HG03442 (cell line): ENCODE results near the gene BACH2.
A peak's percentile ranks its signal among the peaks of the same experiment; 100 is the strongest.
"Not testable (repeated sequence)": the region's sequence is repeated elsewhere in the genome, so short reads cannot be mapped to it uniquely, and the experiment has no call there.

Source experiments
- ATAC-seq: cut with Tn5 transposase; IDR thresholded peaks from one replicate; pipeline ENCODE4 v1.9.1; 2021; ENCODE audit warnings: mild to moderate bottlenecking, moderate library complexity; ENCODE audit not compliant: unreplicated experiment

Gene BACH2

DNA sequence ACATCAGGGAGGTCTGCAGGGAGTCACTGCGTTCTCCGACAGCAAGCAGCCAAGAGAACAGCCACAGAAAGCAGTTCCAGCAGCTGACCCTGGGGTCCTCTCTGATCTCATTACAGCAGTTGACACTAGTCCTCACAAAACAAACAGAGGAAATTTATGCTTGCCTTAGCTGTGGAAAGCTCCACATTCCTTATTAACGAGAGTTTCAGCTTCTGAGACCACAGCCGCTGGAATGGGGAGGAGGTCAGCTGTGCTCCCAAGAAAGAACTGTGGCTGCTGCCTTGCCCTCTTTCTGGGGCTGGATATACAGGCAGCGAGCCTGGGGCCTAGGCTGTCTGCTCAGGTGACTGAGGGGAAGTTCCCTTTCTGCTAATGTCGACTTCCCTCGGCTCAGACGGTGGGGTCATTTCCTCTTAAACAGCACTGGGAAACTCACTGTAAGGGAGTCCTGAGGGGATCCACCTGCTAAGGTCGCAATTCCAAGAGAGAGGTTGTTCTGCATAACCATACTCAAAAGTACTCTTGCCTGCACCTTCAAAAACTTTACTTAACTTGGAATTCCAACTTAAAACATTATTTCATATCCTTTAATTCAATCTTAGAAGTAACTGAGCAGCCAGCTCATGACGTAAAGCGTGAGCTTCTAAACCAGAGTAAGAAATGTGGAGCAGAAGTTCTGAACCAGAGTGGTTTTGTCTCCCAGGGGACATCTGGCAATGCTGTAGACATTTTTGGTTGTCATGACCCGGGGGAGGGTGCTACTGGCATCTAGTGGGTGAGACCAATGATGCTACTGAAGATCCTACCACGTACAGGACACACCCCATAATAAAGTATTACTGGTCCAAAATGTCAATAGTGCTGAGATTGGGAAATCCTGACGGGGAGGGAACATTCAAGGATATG is 80.3 kb downstream of the BACH2 start:
- ATAC-seq = peak; percentile 70

DNA sequence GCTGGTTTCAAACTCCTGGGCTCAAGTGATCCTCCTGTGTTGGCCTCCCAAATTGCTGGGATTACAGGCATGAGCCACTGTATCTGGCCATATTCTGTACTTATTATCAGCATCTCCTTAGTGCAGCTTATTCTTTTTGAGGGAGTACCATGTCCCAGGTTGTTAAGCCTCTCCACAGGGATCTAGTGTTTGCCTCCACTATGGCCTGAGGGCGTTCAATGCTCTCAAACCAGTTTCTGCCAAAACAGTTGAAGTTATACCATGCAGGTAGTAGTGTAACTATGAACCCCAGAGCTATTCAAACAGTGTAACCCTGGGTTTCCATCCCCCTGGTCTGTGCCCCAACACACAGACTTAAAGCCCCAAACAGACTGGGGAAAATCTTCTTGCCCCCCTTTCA is 81.7 kb downstream of the BACH2 start:
- no peak for ATAC-seq

DNA sequence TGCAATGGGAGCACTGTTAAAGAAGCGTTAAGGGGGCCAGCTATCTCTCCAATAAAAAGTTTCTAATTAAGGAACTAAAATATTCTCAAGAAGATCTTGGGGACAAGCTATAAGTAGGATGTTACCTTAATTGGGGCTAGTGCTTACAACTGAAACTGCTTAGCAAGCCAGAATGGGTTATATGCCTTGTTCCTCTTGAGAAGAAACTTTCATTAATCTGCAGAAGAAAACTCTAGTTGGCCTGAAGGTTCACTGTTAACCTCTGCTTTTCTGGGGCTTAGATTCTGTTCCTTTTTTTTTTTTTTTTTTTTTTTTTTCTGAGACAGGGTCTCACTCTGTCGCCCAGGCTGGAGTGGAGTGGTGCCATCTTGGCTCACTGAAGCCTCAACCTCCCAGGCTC is 82.2 kb downstream of the BACH2 start:
- no peak for ATAC-seq

DNA sequence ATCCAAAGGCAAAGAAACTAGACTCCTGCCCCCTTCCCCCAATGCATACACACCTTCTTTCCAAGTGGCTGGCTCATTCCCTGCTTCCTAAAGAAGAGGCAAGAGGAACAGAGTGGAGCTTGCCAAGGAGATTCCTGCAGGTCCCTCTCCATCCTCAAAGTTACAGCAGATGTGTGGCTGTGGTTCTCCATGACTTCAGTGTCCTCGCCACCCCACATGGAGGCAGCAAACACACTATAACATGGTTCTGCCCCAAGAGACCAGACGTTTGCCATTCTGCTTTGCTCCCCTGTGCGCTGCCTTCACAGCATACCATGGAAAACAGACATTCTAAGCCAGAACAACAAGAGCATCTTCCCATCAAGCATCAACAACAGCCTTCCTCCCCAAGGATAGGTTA is 84.4 kb downstream of the BACH2 start:
- ATAC-seq = no peak

DNA sequence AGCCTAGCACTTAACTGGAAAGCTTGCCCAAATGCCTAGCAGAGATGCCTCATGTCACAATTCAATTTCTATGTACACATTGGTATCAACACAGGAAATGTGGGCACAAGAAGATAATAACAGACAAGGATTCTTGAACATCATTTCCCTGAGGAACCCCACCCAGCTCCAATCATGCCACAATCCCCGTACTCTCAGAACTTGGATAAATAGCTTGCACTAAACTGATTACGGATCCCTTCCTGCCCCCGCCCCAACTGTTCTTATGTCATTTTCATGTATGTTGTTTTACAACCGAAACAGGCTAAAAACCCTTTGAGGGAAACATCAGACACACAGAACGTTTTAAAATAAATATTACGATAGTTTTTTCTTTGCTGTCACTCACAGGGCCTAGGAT is 87.1 kb downstream of the BACH2 start:
- ATAC-seq = no peak

DNA sequence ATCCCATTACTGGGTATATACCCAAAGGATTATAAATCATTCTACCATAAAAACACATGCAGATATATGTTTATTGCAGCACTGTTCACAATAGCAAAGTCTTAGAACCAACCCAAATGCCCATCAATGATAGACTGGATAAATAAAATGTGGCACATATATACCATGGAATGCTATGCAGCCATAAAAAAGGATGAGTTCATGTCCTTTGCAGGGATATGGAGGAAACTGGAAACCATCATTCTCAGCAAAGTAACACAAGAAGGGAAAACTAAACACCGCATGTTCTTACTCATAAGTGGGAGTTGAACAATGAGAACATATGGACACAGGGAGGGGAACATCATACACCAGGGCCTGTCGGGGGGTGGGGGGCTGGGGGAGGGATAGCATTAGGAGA is 88.0 kb downstream of the BACH2 start:
- ATAC-seq = not testable (repeated sequence)

DNA sequence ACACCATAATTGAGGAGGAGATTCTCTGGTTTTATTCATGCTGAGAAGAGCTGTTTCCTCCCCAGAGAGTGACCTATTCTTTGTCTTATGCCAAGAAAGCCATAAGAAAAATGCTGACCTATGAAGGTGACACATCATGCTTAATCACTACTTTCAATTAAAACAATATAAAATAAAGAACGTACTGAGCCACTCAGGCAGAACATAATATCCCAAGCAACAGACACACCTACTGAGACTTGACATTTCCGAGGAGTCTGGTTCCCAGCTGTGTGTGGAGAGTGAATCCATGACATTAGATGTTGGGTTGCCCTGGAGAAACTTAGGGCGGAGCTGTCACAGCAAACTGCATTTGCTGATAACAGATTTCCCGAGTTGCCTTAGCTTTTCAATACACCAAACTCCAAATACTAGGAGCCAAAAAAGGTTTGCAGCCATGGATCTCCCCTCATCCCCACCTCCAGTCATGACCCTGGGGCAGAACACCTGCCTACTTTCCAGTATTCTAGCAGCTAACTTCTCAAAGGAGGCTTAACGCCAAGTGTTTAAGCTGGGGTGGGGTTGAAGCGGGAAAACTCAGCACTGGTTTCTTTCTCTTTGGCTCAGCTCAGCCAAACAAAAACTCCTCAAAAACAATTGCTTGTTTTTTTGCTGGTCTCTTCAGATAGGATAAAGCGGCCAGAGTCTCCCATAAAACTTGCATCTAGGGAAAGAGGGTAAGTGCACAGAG is 92.2 kb downstream of the BACH2 start:
- ATAC-seq = no peak

DNA sequence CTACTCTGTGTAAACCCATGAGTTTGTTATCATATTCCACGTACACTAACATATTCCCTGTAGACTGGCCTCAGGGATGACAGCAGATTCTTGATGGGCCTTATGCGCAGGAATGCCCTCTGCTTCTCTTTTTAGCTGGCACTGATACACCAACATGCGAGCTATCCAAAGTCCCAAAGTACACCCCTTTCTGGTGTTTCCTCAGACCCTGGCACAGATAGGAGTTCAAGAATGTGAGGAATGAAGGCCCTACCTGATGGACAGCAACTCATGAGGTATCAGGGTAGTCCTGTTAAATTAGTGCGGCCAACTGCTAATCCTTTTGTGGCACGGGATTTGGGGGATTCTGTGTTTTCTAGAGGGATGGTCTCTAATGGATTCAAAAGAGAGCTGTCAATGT is 93.0 kb downstream of the BACH2 start:
- no peak for ATAC-seq

DNA sequence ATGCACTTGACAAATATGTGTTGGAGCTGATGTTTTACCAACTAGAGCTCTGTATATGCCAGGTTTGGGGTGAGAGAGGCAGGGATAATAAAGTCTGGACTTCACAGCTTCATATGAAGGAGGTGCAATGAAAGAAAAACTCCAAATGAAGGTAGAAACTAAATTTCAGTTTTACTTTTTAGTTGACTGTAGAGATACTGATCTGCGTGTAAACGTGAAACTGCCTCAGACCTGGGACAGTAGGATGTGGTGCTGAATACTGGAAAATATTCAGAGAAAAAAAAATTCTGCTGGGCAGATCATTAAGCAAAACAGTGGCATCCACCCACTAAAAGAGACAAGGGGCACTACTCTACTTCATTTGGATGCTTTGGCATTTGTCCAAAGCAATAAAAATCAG is 94.5 kb downstream of the BACH2 start:
- ATAC-seq = no peak

DNA sequence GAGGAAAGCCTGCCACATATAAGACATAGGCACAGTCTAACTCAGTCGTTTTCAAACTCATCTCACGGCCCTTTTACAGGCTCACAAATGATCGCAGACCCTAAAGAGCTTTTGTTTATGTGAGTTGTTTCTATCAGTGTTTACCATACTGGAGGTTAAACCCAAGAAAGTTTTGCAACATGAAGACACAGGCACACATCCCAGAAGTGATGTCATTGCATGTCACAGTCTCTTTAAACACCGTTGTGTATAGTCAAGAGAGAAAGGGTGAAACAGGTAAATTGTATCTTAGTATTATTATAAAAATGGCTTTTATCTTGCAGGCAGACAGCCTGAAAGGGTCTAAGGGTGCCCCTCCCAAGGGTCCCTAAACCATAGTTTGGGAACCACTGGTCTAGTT is 96.7 kb downstream of the BACH2 start:
- ATAC-seq = no peak

DNA sequence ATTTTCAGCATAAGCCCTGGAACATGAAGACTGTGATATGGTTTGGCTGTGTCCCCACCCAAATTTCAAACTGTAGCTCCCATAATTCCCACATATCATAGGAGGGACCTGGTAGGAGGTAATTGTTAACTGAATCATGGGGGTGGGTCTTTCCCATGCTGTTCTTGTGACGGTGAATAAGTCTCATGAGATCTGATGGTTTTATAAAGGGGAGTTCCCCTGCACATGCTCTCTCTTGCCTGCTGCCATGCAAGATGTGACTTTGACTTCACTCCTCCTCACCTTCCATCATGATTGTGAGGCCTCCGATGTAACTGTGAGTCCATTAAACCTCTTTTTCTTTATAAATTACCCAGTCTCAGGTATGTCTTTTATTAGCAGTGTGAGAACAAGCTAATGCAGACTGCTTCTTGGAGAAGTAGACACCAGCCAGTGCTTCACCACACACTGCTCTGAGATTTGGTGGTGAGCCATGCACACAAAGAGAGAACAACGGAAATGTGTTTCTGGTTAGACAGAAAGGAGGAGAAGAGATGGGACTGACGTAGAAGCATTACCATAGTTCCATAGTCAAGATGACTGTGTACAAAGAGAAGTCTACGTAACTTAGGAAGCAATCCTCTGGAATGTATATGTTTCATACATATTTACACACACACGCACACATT is 97.8 kb downstream of the BACH2 start:
- ATAC-seq = no peak

DNA sequence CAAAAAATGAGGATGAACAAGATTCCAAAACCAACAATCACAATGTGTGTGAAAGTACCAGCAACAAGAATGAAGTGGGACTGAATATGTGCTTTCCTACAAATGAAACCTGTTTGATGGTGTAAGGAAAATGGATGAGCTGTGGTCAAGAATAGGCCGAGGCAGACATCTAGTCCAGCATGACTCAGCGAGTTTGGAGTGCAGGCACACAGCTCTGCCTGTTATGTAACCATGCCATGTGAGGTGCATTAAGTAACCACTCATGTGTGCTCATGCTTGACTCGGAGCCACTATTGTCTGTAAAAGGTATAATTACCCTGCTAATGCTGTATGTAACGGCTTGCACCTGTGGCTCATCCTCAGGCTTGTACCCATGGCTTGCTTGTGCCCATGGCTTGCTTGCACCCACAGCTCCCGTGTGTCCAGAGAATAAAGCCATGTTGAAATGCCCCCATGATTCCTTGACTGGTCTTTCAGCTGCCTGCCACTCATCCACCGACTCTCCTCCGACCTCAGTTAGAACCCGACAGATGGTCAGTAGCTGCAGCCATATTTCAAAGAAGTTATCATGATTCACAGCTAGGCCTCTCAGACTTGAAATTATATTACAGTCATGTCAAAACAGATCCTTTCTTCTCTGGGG is 98.7 kb downstream of the BACH2 start:
- ATAC-seq = no peak

DNA sequence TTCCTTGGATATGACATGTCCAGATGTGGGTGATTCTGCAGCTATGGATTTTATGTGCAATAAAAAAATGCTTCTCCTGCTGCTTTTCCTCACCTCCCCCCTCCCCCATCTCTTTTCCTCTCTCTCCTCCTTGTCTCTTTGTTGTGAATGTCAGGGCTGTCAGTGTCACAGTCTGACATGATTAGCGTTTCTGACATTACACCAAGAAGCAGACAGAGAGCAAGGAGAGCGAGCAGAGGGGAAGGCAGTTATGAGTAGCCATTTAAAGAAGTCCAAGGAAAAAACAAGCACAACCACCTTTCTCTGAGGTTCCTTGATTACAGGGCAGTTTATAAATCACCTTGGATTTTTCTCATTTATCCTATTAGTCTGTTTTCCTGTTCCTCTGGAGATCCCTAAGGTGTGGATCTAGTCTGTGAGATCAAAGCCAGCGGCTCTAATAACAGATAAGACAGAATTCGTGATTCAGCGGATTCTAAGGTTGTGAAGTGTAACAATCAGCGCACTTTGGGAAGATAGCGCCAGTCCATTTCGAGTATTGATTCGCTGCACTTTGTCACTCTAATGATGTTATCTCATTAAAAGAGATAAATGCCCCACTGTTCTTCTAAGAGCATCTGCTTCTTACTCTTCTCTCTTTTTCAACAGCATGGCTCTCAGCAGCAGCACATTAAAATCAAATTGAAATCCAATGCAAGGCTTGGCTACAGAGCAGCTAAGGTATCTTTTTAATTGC is 101.4 kb downstream of the BACH2 start:
- no peak for ATAC-seq

DNA sequence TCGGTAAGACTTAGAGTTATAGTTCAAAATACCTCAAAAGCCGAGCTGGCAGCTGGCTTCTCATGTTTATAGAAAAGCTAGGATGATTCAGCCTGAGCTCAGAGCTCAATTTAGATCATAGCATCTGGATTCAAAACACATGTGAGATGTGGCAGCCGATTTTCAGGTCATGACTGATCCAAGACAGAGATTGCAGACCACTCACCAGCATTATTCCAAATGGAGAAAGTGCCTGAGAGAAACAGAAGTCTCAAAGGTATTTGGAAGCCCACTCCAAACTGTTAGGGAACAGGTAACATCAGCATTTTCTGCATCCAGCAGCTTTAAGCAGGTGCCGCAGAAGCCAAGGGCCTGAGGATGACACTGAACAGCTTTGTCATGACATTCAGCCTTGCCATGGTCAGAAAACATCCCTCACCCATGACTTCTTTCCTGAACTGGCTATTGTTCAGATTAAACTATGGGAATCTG is 102.2 kb downstream of the BACH2 start:
- ATAC-seq = no peak

DNA sequence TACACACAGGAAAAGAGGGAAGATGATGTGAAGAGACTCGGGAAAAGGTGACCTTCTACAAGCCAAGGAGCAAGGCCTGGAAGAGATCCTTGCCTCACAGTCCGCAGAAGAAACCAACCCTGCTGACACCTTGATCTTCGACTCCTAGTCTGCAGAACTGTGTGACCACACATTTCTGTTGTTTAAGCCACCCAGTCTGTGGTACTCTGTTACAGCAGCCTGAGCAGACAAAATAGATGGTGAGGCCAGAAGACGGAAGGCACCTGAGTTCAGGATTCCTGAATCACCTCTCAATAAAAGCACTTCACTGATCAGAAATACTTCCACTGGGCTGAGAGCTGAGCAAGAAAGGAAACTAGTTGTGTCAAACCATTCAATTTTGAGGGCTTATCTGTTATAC is 103.3 kb downstream of the BACH2 start:
- ATAC-seq = no peak

DNA sequence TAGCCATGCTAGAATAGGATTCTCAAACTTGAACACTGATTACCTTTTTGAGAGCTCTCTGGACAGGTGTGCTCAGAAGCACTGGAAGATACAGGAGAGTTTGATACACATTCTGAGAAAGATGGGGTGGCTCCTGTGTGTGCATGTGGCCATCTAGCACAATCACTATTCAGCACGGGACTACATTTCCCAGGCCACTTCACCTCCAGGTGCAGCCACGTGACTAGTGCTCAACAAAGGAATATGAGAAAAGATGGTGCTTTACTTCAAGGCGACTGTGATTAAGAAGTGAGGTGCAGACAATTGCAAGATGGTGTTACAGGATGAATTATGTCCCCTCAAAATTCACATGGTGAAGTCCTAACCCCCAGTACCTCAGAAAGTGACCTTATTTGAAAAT is 103.8 kb downstream of the BACH2 start:
- no peak for ATAC-seq

DNA sequence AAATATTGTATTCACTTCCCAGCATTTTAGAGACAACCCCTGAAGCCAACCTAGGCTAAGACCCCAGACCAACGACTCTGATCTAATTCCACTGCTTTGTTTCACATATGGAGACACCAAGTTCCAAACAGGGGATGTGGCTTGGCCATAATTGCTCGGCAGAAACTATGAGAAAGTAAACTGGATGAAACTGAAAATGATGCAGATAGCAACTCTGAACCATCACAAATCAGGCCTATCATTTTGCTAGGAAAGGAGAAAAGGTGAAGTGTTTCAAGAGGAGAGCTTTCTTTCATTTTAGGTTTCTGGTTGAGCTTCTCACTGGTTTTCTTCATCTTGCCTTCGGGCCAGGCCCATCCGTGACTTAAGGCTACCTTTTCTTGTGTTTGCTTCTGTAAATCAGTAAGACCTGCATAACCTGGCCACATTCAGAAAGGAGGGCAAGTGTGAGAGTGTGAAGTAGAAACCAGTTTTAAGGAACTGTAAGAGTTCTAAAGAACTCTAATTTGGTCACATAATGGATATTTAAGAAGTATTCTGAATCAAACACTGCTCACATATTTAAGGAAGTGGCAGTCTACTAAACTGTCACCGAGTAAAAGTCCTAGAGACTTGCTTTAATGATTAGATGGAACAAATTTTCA is 105.8 kb downstream of the BACH2 start:
- no peak for ATAC-seq

DNA sequence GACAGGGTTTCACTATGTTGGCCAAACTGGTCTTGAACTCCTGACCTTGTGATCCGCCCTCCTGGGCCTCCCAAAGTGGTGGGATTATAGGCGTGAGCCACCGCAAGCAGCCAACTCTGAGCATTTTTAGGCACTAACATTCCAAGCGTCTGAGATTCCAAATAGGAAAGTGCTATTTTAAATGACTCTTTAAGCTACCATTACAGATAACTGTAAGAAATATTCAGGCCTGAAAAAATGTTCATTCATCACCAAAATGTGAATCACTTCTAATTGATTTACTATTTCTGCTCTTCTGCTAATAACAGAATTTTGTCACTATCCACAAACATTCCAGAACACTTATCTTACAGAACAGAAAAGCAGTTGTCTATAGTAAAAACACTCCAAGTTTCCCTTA is 106.5 kb downstream of the BACH2 start:
- ATAC-seq = no peak

DNA sequence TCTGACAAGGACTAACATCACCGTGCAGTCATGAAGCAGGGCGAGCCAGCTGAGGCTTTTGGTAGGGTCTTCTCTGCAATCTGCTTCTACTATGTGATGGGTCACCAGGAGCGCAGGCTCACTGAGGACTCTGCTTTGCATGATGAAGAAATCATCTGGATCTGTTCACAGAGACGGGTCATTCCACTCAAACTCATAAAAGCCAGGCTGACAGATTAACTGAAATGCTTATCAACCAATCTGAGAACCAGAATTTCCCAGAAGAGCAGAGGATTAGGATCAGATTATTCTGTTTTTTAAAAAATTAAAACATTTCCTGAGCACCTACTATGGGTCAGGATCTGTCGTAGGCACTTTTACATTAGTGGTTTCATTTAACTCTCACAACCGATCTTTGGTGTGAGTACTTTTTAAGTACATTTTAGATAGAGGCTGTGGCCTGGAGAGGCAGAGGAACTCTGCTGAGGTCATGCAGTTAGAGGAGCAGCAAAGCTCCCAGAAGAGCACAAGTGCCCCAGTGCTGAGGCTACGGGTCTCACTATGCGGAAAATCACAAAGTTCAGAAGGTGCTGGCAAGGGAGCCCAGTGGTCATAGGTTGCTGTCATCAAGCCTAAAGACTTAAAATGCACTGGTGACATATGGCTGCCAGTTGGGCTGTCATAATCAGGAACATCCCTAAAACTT is 109.1 kb downstream of the BACH2 start:
- ATAC-seq = no peak
